SK-N-SH (cell line): ENCODE measurements around the gene POLN. TPM values are rescaled to one million over a fixed set of nuclear protein-coding genes. Genes with fewer than 3 reads are reported as not detected.

Experiments
- CTCF ChIA-PET: fragments of 300-600, 350-600 bp; formaldehyde crosslinking; extraction: SDS; loops from one replicate; lab custom pipeline; 2021; lab: Yijun Ruan, JAX
- POLR2A ChIA-PET: fragments of 350-600 bp; sonication (Branson Sonifier 250); formaldehyde crosslinking; extraction: SDS; loops from one replicate; lab custom pipeline; 2020; ENCODE audit warnings: antibody characterized with exemption, inconsistent platforms; lab: Yijun Ruan, JAX
- DNase-seq: peaks from one replicate; pipeline ENCODE4 v3.0.0; 2012
- H2AFZ ChIP-seq: fragments of 200-600 bp; sonication (generic); 2 replicates; pipeline ENCODE4 v1.8.1; 2016; ENCODE audit warnings: antibody characterized with exemption, mild to moderate bottlenecking, low read depth
- H3F3A ChIP-seq: fragments of 200-600 bp; sonication (generic); replicated peaks from 2 replicates; pipeline ENCODE3; 2016; ENCODE audit warnings: antibody characterized with exemption, mild to moderate bottlenecking; ENCODE audit not compliant: insufficient read depth
- H3K27ac ChIP-seq, 2 experiments: fragments of 200-500 bp in 1 of 2; fragments of 200-600 bp in 1 of 2; sonication (Bioruptor generic) in 1 of 2; sonication (generic), shearing (Covaris generic) in 1 of 2; 2 replicates each; pipeline versions ENCODE4 v1.5.1 to v1.6.1; 2014 to 2016; ENCODE audit warnings: low read depth in 2 of 2, inconsistent platforms in 1 of 2, low read length in 1 of 2, mild to moderate bottlenecking in 1 of 2, mixed read lengths in 1 of 2
- H3K27me3 ChIP-seq: fragments of 200-600 bp; sonication (generic), shearing (Covaris generic); 2 replicates; pipeline ENCODE4 v1.6.1; 2016; ENCODE audit warnings: mixed run types; ENCODE audit not compliant: insufficient read depth
- H3K36me3 ChIP-seq, 2 experiments: fragments of 200-500 bp in 1 of 2; fragments of 200-600 bp in 1 of 2; sonication (Bioruptor generic) in 1 of 2; sonication (generic) in 1 of 2; replicated peaks in 1 of 2; 2 replicates each; pipeline versions ENCODE3 to v1.5.1; 2014 to 2016; ENCODE audit warnings: low read length in 1 of 2, mild to moderate bottlenecking in 1 of 2; ENCODE audit not compliant: insufficient read depth in 2 of 2, control insufficient read depth in 1 of 2
- H3K4me1 ChIP-seq, 2 experiments: fragments of 200-500 bp in 1 of 2; fragments of 200-600 bp in 1 of 2; sonication (Bioruptor generic) in 1 of 2; sonication (generic), shearing (Covaris generic) in 1 of 2; 2 replicates each; pipeline versions ENCODE4 v1.5.1 to v1.6.1; 2014 to 2016; ENCODE audit warnings: low read depth in 1 of 2, low read length in 1 of 2, mixed run types in 1 of 2; ENCODE audit not compliant: insufficient read depth in 2 of 2, control insufficient read depth in 1 of 2
- H3K4me2 ChIP-seq: fragments of 200-600 bp; sonication (generic), shearing (Covaris generic); 2 replicates; pipeline ENCODE4 v1.6.1; 2017; ENCODE audit warnings: mixed run types
- H3K4me3 ChIP-seq, 2 experiments: fragments of 200-500 bp in 1 of 2; fragments of 200-600 bp in 1 of 2; sonication (Bioruptor generic) in 1 of 2; sonication (generic), shearing (Covaris generic) in 1 of 2; 2 replicates each; pipeline versions ENCODE4 v1.5.1 to v1.8.1; 2014 to 2016; ENCODE audit warnings: low read depth in 2 of 2, inconsistent platforms in 1 of 2, low read length in 1 of 2, mild to moderate bottlenecking in 1 of 2, mixed read lengths in 1 of 2, moderate library complexity in 1 of 2
- H3K79me2 ChIP-seq: fragments of 200-600 bp; sonication (generic); 2 replicates; pipeline ENCODE4 v1.8.1; 2017; ENCODE audit warnings: mild to moderate bottlenecking; ENCODE audit not compliant: insufficient read depth
- H3K9ac ChIP-seq: fragments of 200-600 bp; sonication (generic); 2 replicates; pipeline ENCODE4 v1.6.1; 2017; ENCODE audit warnings: mixed run types
- H3K9me2 ChIP-seq: fragments of 200-600 bp; sonication (generic); 2 replicates; pipeline ENCODE4 v1.6.1; 2017; ENCODE audit warnings: mixed run types
- H3K9me3 ChIP-seq: fragments of 200-600 bp; sonication (generic); 2 replicates; pipeline ENCODE4 v1.6.1; 2017; ENCODE audit warnings: mixed run types, mild to moderate bottlenecking, moderate library complexity
- H4K20me1 ChIP-seq: fragments of 200-600 bp; sonication (generic); 2 replicates; pipeline ENCODE4 v1.6.1; 2017; ENCODE audit warnings: mild to moderate bottlenecking, mixed run types; ENCODE audit not compliant: insufficient read depth
- CHD2 ChIP-seq: fragments of 150-350 bp; IDR thresholded peaks from 2 replicates; pipeline ENCODE4 v1.6.1; 2018; ENCODE audit warnings: low read length; ENCODE audit not compliant: partially characterized antibody
- ELF1 ChIP-seq: IDR thresholded peaks from 2 replicates; pipeline ENCODE4 v1.4.0; 2012
- EP300 ChIP-seq, 2 experiments: IDR thresholded peaks; 2 replicates each; pipeline versions ENCODE4 v1.4.0 to v1.6.1; 2012; ENCODE audit warnings: borderline replicate concordance in 1 of 2, low read depth in 1 of 2, low read length in 1 of 2
- FOSL2 ChIP-seq: IDR thresholded peaks from 2 replicates; pipeline ENCODE4 v1.4.0; 2012; ENCODE audit warnings: low read depth, mild to moderate bottlenecking, moderate library complexity, borderline replicate concordance
- GABPA ChIP-seq: IDR thresholded peaks from 2 replicates; pipeline ENCODE4 v1.4.0; 2012; ENCODE audit warnings: low read depth, mild to moderate bottlenecking
- MEF2A ChIP-seq: IDR thresholded peaks from 2 replicates; pipeline ENCODE4 v1.4.0; 2012; ENCODE audit warnings: low read depth, borderline replicate concordance
- MXI1 ChIP-seq: IDR thresholded peaks from 2 replicates; pipeline ENCODE4 v1.6.1; 2012; ENCODE audit warnings: mild to moderate bottlenecking, low read depth, low read length, improper control_type of control experiment
- NFIC ChIP-seq: IDR thresholded peaks from 2 replicates; pipeline ENCODE4 v1.4.0; 2012; ENCODE audit warnings: borderline replicate concordance
- NRF1 ChIP-seq: IDR thresholded peaks from 2 replicates; pipeline ENCODE4 v1.6.1; 2012; ENCODE audit warnings: low read depth, mild to moderate bottlenecking, low read length
- POLR2AphosphoS5 ChIP-seq: IDR thresholded peaks from 2 replicates; pipeline ENCODE4 v1.6.1; 2012; ENCODE audit warnings: low read depth, low read length
- RAD21 ChIP-seq: IDR thresholded peaks from 2 replicates; pipeline ENCODE4 v1.6.1; 2012; ENCODE audit warnings: mild to moderate bottlenecking, low read length
- SIN3A ChIP-seq: IDR thresholded peaks from 2 replicates; pipeline ENCODE4 v1.6.1; 2012; ENCODE audit warnings: low read depth, mild to moderate bottlenecking, low read length, moderate library complexity, borderline replicate concordance
- TAF1 ChIP-seq: IDR thresholded peaks from 2 replicates; pipeline ENCODE4 v1.6.1; 2012; ENCODE audit warnings: low read depth, mild to moderate bottlenecking, low read length, moderate library complexity, borderline replicate concordance
- TCF12 ChIP-seq: IDR thresholded peaks from 2 replicates; pipeline ENCODE4 v1.4.0; 2012
- TEAD4 ChIP-seq: IDR thresholded peaks from 2 replicates; pipeline ENCODE4 v1.4.0; 2012; ENCODE audit warnings: mild to moderate bottlenecking, borderline replicate concordance; ENCODE audit not compliant: insufficient read depth
- YY1 ChIP-seq: IDR thresholded peaks from 2 replicates; pipeline ENCODE4 v1.4.0; 2012; ENCODE audit warnings: low read depth, mild to moderate bottlenecking
- WGBS: methylation state at CpG from one replicate; pipeline ENCODE4 v1.1.6; 2017; ENCODE audit warnings: low lambda C conversion rate; 5-methylcytosine and 5-hydroxymethylcytosine counted together
- polyA plus RNA-seq, 3 experiments: library from polyadenylated mRNA; depleted of rRNA; stranded (reverse); fragments of >200 nt; gene quantifications; 2 replicates each; pipeline ENCODE4 v1.2.3, GENCODE V29; 2012
- TF ChIP-seq, protein P1 (sequence below): IDR thresholded peaks from 2 replicates; pipeline ENCODE4 v1.6.1; 2012; ENCODE audit warnings: mild to moderate bottlenecking, low read depth, low read length, moderate library complexity
- TF ChIP-seq, protein P2 (sequence below): fragments of 150-350 bp; IDR thresholded peaks from 2 replicates; pipeline ENCODE4 v1.6.1; 2016; ENCODE audit warnings: mild to moderate bottlenecking, low read depth, low read length

The POLN gene
- polyA plus RNA-seq, 1 of the 3 experiments (the other 2 are of a cell fraction) = 0.67 TPM

DNA sequence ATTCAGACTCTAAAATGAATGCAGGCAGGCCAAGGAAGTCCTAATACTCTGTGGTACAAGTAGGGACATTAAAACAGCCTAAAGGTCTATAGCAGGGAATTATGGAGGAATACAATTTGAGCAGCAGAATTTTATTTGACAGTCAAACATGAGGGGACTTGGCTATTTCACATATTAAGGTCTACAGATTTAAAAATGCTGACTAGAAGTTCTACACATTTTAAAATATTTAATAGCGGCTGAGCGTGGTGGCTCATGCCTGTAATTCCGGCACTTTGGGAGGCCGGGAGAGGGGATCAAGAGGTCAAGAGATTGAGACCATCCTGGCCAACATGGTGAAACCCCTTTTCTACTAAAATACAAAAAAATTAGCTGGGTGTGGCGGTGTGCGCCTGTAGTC, 10.8 kb downstream of the POLN start (continued):
- no peak for TF ChIP-seq RAD21
- TF ChIP-seq, protein P1, sequence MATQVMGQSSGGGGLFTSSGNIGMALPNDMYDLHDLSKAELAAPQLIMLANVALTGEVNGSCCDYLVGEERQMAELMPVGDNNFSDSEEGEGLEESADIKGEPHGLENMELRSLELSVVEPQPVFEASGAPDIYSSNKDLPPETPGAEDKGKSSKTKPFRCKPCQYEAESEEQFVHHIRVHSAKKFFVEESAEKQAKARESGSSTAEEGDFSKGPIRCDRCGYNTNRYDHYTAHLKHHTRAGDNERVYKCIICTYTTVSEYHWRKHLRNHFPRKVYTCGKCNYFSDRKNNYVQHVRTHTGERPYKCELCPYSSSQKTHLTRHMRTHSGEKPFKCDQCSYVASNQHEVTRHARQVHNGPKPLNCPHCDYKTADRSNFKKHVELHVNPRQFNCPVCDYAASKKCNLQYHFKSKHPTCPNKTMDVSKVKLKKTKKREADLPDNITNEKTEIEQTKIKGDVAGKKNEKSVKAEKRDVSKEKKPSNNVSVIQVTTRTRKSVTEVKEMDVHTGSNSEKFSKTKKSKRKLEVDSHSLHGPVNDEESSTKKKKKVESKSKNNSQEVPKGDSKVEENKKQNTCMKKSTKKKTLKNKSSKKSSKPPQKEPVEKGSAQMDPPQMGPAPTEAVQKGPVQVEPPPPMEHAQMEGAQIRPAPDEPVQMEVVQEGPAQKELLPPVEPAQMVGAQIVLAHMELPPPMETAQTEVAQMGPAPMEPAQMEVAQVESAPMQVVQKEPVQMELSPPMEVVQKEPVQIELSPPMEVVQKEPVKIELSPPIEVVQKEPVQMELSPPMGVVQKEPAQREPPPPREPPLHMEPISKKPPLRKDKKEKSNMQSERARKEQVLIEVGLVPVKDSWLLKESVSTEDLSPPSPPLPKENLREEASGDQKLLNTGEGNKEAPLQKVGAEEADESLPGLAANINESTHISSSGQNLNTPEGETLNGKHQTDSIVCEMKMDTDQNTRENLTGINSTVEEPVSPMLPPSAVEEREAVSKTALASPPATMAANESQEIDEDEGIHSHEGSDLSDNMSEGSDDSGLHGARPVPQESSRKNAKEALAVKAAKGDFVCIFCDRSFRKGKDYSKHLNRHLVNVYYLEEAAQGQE = no peak
- no peak for TF ChIP-seq POLR2AphosphoS5
- TF ChIP-seq EP300 (IDR thresholded peaks at IDR 0.05; ENCODE audit: borderline replicate concordance in 1 of 2, low read depth in 1 of 2, low read length in 1 of 2) = no peak
- no peak for TF ChIP-seq CHD2
- no peak for TF ChIP-seq GABPA
- no peak for TF ChIP-seq TEAD4

DNA sequence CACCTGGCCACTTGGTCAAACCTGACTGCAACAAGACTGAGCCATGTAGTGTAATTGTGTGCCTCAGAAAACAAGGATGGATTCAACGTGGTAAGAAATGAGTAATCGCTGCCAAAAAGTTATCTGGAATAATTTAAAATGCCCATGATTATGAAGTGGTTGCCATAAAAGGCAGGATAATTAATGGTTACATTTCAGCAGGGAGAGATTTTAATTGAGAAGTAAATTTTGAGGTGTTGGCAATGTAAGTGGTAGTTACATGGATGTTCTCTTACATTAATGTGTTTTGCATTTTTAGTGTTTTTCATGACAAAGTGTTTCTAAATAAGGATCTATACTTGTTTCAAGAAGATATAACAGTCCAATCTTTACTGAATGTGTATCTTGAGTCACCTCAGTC, 15.7 kb downstream of the POLN start:
- Histone ChIP-seq H3K27me3 (no peaks in the 10 kb centered on the region), H3K27ac (no peak overlapping the region), H3K9me2 (no peaks in the 10 kb centered on the region), H3K4me3 (no peak overlapping the region), H3K4me2 (no peak overlapping the region), H3K79me2 (no peaks in the 10 kb centered on the region), H3K4me1 (no peaks in the 10 kb centered on the region), H3K36me3 (peaks cover 7 to 11% of the 10 kb centered on the region in 2 experiments), H4K20me1 (no peaks in the 10 kb centered on the region), H3K9me3 (no peaks in the 10 kb centered on the region), H3K9ac (no peak overlapping the region), H2AFZ (no peak overlapping the region), H3F3A (no peaks in the 10 kb centered on the region)
- ChIA-PET CTCF (interaction anchor here (1.1 to 2.5 kb wide), 2 partner anchors 9 to 12 kb away, joined by 3 to 7 read pairs; no protein-coding TSS in a partner anchor), POLR2A (no interaction called here)
- no peak for TF ChIP-seq POLR2AphosphoS5
- TF ChIP-seq, protein P2, sequence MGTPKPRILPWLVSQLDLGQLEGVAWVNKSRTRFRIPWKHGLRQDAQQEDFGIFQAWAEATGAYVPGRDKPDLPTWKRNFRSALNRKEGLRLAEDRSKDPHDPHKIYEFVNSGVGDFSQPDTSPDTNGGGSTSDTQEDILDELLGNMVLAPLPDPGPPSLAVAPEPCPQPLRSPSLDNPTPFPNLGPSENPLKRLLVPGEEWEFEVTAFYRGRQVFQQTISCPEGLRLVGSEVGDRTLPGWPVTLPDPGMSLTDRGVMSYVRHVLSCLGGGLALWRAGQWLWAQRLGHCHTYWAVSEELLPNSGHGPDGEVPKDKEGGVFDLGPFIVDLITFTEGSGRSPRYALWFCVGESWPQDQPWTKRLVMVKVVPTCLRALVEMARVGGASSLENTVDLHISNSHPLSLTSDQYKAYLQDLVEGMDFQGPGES = no peak
- TF ChIP-seq TCF12 = no peak
- no peak for TF ChIP-seq MEF2A
- TF ChIP-seq SIN3A = no peak
- TF ChIP-seq NRF1 = no peak
- no peak for TF ChIP-seq YY1
- no peak for TF ChIP-seq TAF1
- TF ChIP-seq ELF1 = no peak
- TF ChIP-seq FOSL2 = no peak
- no peak for TF ChIP-seq MXI1
- no peak for TF ChIP-seq NFIC
- whole genome bisulfite sequencing = 84% methylated on average over 2 of the region's 2 CpGs
- no peak for DNase-seq
